GM10266 (cell line): ENCODE data around the gene MORC2.

Source experiments
- DNase-seq: peaks from one replicate; pipeline ENCODE4 v3.0.0; 2012; ENCODE audit errors: extremely low spot score
- CTCF ChIP-seq: IDR thresholded peaks from 2 replicates; pipeline ENCODE4 v1.5.1; 2012; ENCODE audit warnings: mild to moderate bottlenecking, low read depth; ENCODE audit not compliant: control insufficient read depth, insufficient read depth; ENCODE audit errors: missing control alignments

MORC2 gene

GRCh38 chr22:30968015-30968923 lies at the start of gene MORC2:
Gene MORC2 (minus strand): TSS chr22:30968774. CDS start chr22:30967889, 885 bp downstream.
- peak; percentile 11 for DNase-seq
- TF ChIP-seq CTCF = no peak

GRCh38 chr22:31005535-31005934 lies 37.0 kb upstream of the MORC2 start:
- no peak for TF ChIP-seq CTCF
- no peak for DNase-seq

- DNase-seq = no peak
- no peak for TF ChIP-seq CTCF
Measured at GRCh38 chr22:31001124-31001770, 32.7 kb upstream of the MORC2 start.

- no peak for DNase-seq
- no peak for TF ChIP-seq CTCF
Measured at GRCh38 chr22:30998329-30998728, 29.8 kb upstream of the MORC2 start.

GRCh38 chr22:30996462-30996861 lies 27.9 kb upstream of the MORC2 start:
- DNase-seq = no peak

GRCh38 chr22:30994960-30995359 lies 26.4 kb upstream of the MORC2 start:
- TF ChIP-seq CTCF = no peak
- DNase-seq = no peak

More at GRCh38 chr22:30996462-30996861, 27.9 kb upstream of the MORC2 start:
- TF ChIP-seq CTCF = no peak

GRCh38 chr22:30992565-30992964 lies 24.0 kb upstream of the MORC2 start:
- TF ChIP-seq CTCF = no peak
- DNase-seq = no peak
